Measurements from ENCODE around the gene SYTL3. TPM values are rescaled to one million over a fixed set of nuclear protein-coding genes. Genes with fewer than 3 reads are reported as not detected.

Gene SYTL3
- total RNA-seq, 1 donor from 2014 or later = 6.0 TPM

DNA sequence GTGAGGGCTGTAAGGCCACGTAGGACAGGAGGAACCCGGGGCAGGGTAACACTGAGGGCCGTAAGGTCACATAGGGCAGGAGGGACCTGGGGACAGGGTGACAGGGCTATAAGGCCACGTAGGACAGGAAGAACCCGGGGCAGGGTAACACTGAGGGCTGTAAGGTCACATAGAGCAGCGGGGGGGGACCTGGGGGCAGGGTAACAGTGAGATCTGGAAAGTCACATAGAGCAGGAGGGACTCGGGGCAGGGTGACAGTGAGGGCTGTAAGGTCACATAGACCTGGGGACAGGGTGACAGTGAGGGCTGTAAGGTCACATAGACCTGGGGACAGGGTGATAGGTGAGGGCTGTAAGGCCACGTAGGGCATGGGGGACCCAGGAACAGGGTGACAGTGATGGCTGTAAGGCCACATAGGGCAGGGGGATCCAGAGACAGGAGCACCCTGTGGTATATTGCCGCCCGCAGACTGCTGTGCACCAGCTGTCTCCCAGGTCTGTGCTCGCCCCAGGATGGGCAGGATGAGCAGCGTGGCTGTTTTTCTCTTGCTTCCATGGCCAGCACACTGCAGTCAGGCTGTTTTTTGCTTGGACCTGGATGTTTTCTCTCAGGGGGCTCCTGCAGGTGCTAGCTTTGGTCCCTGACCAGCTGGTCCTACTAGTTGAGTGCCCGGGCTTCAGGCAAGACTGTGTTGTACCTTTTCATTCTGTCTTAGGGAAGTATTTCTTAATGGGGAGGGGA lies 55.7 kb downstream of the SYTL3 start:
- Mint-ChIP-seq H3K9me3 (no peaks in the 10 kb centered on the region), H3K27ac (no peak overlapping the region), H3K4me1 (peaks cover 29% of the 10 kb centered on the region), H3K27me3 (no peaks in the 10 kb centered on the region), H3K4me3 (no peak overlapping the region), H3K36me3 (ENCODE audit: low read depth) (no peaks in the 10 kb centered on the region)
- ATAC-seq (ENCODE audit: low read depth) (no peak), DNase-seq (no peak)
- intact Hi-C loops (cut with micrococcal nuclease) = loop anchor here (2.0 kb wide), 4 partner anchors 15 to 205 kb away; no protein-coding TSS in a partner anchor
- CTCF ChIA-PET = interaction anchor here (1.6 to 2.5 kb wide), 2 partner anchors 11 to 67 kb away, joined by 4 to 11 read pairs; no protein-coding TSS in a partner anchor
- POLR2A ChIA-PET = interaction anchor here (3.2 kb wide), 1 partner anchor 11 kb away, joined by 28 read pairs; no protein-coding TSS in a partner anchor
- TF ChIP-seq, protein P1, sequence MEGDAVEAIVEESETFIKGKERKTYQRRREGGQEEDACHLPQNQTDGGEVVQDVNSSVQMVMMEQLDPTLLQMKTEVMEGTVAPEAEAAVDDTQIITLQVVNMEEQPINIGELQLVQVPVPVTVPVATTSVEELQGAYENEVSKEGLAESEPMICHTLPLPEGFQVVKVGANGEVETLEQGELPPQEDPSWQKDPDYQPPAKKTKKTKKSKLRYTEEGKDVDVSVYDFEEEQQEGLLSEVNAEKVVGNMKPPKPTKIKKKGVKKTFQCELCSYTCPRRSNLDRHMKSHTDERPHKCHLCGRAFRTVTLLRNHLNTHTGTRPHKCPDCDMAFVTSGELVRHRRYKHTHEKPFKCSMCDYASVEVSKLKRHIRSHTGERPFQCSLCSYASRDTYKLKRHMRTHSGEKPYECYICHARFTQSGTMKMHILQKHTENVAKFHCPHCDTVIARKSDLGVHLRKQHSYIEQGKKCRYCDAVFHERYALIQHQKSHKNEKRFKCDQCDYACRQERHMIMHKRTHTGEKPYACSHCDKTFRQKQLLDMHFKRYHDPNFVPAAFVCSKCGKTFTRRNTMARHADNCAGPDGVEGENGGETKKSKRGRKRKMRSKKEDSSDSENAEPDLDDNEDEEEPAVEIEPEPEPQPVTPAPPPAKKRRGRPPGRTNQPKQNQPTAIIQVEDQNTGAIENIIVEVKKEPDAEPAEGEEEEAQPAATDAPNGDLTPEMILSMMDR (IDR thresholded peaks at IDR 0.05) = no peak

DNA sequence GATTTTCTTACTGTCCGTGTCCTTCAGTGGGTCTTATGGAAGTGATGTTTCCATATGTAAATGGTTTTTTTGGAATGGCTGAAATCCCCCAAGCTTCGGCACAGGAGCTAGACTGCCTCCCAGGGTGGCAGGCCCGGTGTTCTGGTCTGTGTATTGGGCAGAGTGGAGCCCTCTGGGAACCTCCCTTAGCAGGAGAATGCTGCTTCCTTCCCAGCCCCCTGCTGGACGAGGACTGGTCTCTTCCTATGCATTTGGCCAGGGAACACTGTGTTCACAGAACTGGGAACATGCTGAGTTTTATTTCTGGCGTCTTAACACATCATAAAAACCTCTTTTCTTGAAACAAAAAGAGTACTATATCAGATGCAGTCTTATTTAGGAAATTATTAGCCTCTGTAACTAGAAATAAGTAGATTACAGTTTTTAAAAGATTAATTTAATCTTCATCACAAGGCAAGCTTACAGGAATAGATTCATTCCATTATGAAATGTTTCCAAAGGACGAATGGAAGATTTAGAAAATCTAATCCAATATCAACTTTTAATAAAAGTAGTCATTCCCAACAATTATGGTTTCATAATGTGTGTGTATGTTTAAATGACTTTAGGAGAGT lies 56.6 kb downstream of the SYTL3 start:
- Mint-ChIP-seq H3K27me3 (no peaks in the 10 kb centered on the region), H3K4me3 (no peak overlapping the region), H3K27ac (no peak overlapping the region), H3K36me3 (ENCODE audit: low read depth) (no peaks in the 10 kb centered on the region), H3K9me3 (no peaks in the 10 kb centered on the region), H3K4me1 (peaks cover 29% of the 10 kb centered on the region)
- intact Hi-C loops (cut with micrococcal nuclease) = no loop called here
- TF ChIP-seq, protein P1 (IDR thresholded peaks at IDR 0.05) = no peak
- DNase-seq = no peak
- ChIA-PET POLR2A (interaction anchor here (0.7 to 3.2 kb wide), 3 partner anchors 10 to 164 kb away, joined by 3 to 28 read pairs (median 4); no protein-coding TSS in a partner anchor), CTCF (interaction anchor here (1.1 to 2.5 kb wide), 5 partner anchors 10 to 105 kb away, joined by 3 to 11 read pairs (median 4); no protein-coding TSS in a partner anchor)
- ATAC-seq (ENCODE audit: low read depth) = no peak

- ATAC-seq (ENCODE audit: low read depth) = no peak
- Mint-ChIP-seq H3K4me1 (peaks cover 29% of the 10 kb centered on the region), H3K27ac (peak overlapping the region; percentile 36), H3K9me3 (no peaks in the 10 kb centered on the region), H3K36me3 (ENCODE audit: low read depth) (no peaks in the 10 kb centered on the region), H3K27me3 (no peaks in the 10 kb centered on the region), H3K4me3 (no peak overlapping the region)
- POLR2A ChIA-PET = interaction anchor here (0.6 to 3.2 kb wide), 14 partner anchors 10 to 400 kb away, joined by 3 to 28 read pairs (median 4); partner anchors contain the start of gene EZR
- DNase-seq = no peak
- intact Hi-C loops (cut with micrococcal nuclease) = no loop called here
- TF ChIP-seq, protein P1 (IDR thresholded peaks at IDR 0.05) = no peak
- CTCF ChIA-PET = interaction anchor here (1.1 to 2.5 kb wide), 7 partner anchors 9 to 427 kb away, joined by 3 to 11 read pairs (median 4); no protein-coding TSS in a partner anchor
Measured at GRCh38 chr6:158707120-158707820, 57.4 kb downstream of the SYTL3 start.

- peak overlapping the region; percentile 36 for H3K27ac Mint-ChIP-seq
- no peaks in the 10 kb centered on the region for H3K9me3 Mint-ChIP-seq
- H3K36me3 Mint-ChIP-seq (ENCODE audit: low read depth) = no peaks in the 10 kb centered on the region
- POLR2A ChIA-PET = interaction anchor here (0.6 to 3.2 kb wide), 13 partner anchors 9 to 397 kb away, joined by 3 to 28 read pairs (median 4); partner anchors contain the start of gene EZR
- no peaks in the 10 kb centered on the region for H3K27me3 Mint-ChIP-seq
- H3K4me3 Mint-ChIP-seq = peak overlapping the region; percentile 22
- no peak for DNase-seq
- peak; percentile 35 for ATAC-seq (ENCODE audit: low read depth)
- CTCF ChIA-PET = interaction anchor here (1.1 to 2.5 kb wide), 5 partner anchors 8 to 427 kb away, joined by 3 to 11 read pairs (median 4); no protein-coding TSS in a partner anchor
- intact Hi-C loops (cut with micrococcal nuclease) = no loop called here
- TF ChIP-seq, protein P1 (IDR thresholded peaks at IDR 0.05) = no peak
- peaks cover 29% of the 10 kb centered on the region for H3K4me1 Mint-ChIP-seq
Measured at GRCh38 chr6:158707821-158708195, 58.0 kb downstream of the SYTL3 start.

Measured in activated B cell treated with CpG ODN at 0.5 μM for 24 hours (primary cell).